SK-N-SH (cell line): ENCODE data around the gene ECE1. TPM values are rescaled to one million over a fixed set of nuclear protein-coding genes. Genes with fewer than 3 reads are reported as not detected.

Source experiments
- CTCF ChIA-PET: fragments of 300-600, 350-600 bp; formaldehyde crosslinking; extraction: SDS; loops from one replicate; lab custom pipeline; 2021; lab: Yijun Ruan, JAX
- POLR2A ChIA-PET: fragments of 350-600 bp; sonication (Branson Sonifier 250); formaldehyde crosslinking; extraction: SDS; loops from one replicate; lab custom pipeline; 2020; ENCODE audit warnings: antibody characterized with exemption, inconsistent platforms; lab: Yijun Ruan, JAX
- DNase-seq: peaks from one replicate; pipeline ENCODE4 v3.0.0; 2012
- H2AFZ ChIP-seq: fragments of 200-600 bp; sonication (generic); 2 replicates; pipeline ENCODE4 v1.8.1; 2016; ENCODE audit warnings: antibody characterized with exemption, mild to moderate bottlenecking, low read depth
- H3F3A ChIP-seq: fragments of 200-600 bp; sonication (generic); replicated peaks from 2 replicates; pipeline ENCODE3; 2016; ENCODE audit warnings: antibody characterized with exemption, mild to moderate bottlenecking; ENCODE audit not compliant: insufficient read depth
- H3K27ac ChIP-seq, 2 experiments: fragments of 200-500 bp in 1 of 2; fragments of 200-600 bp in 1 of 2; sonication (Bioruptor generic) in 1 of 2; sonication (generic), shearing (Covaris generic) in 1 of 2; 2 replicates each; pipeline versions ENCODE4 v1.5.1 to v1.6.1; 2014 to 2016; ENCODE audit warnings: low read depth in 2 of 2, inconsistent platforms in 1 of 2, low read length in 1 of 2, mild to moderate bottlenecking in 1 of 2, mixed read lengths in 1 of 2
- H3K27me3 ChIP-seq: fragments of 200-600 bp; sonication (generic), shearing (Covaris generic); 2 replicates; pipeline ENCODE4 v1.6.1; 2016; ENCODE audit warnings: mixed run types; ENCODE audit not compliant: insufficient read depth
- H3K36me3 ChIP-seq, 2 experiments: fragments of 200-500 bp in 1 of 2; fragments of 200-600 bp in 1 of 2; sonication (Bioruptor generic) in 1 of 2; sonication (generic) in 1 of 2; replicated peaks in 1 of 2; 2 replicates each; pipeline versions ENCODE3 to v1.5.1; 2014 to 2016; ENCODE audit warnings: low read length in 1 of 2, mild to moderate bottlenecking in 1 of 2; ENCODE audit not compliant: insufficient read depth in 2 of 2, control insufficient read depth in 1 of 2
- H3K4me1 ChIP-seq, 2 experiments: fragments of 200-500 bp in 1 of 2; fragments of 200-600 bp in 1 of 2; sonication (Bioruptor generic) in 1 of 2; sonication (generic), shearing (Covaris generic) in 1 of 2; 2 replicates each; pipeline versions ENCODE4 v1.5.1 to v1.6.1; 2014 to 2016; ENCODE audit warnings: low read depth in 1 of 2, low read length in 1 of 2, mixed run types in 1 of 2; ENCODE audit not compliant: insufficient read depth in 2 of 2, control insufficient read depth in 1 of 2
- H3K4me2 ChIP-seq: fragments of 200-600 bp; sonication (generic), shearing (Covaris generic); 2 replicates; pipeline ENCODE4 v1.6.1; 2017; ENCODE audit warnings: mixed run types
- H3K4me3 ChIP-seq, 2 experiments: fragments of 200-500 bp in 1 of 2; fragments of 200-600 bp in 1 of 2; sonication (Bioruptor generic) in 1 of 2; sonication (generic), shearing (Covaris generic) in 1 of 2; 2 replicates each; pipeline versions ENCODE4 v1.5.1 to v1.8.1; 2014 to 2016; ENCODE audit warnings: low read depth in 2 of 2, inconsistent platforms in 1 of 2, low read length in 1 of 2, mild to moderate bottlenecking in 1 of 2, mixed read lengths in 1 of 2, moderate library complexity in 1 of 2
- H3K79me2 ChIP-seq: fragments of 200-600 bp; sonication (generic); 2 replicates; pipeline ENCODE4 v1.8.1; 2017; ENCODE audit warnings: mild to moderate bottlenecking; ENCODE audit not compliant: insufficient read depth
- H3K9ac ChIP-seq: fragments of 200-600 bp; sonication (generic); 2 replicates; pipeline ENCODE4 v1.6.1; 2017; ENCODE audit warnings: mixed run types
- H3K9me2 ChIP-seq: fragments of 200-600 bp; sonication (generic); 2 replicates; pipeline ENCODE4 v1.6.1; 2017; ENCODE audit warnings: mixed run types
- H3K9me3 ChIP-seq: fragments of 200-600 bp; sonication (generic); 2 replicates; pipeline ENCODE4 v1.6.1; 2017; ENCODE audit warnings: mixed run types, mild to moderate bottlenecking, moderate library complexity
- H4K20me1 ChIP-seq: fragments of 200-600 bp; sonication (generic); 2 replicates; pipeline ENCODE4 v1.6.1; 2017; ENCODE audit warnings: mild to moderate bottlenecking, mixed run types; ENCODE audit not compliant: insufficient read depth
- EP300 ChIP-seq, 2 experiments: IDR thresholded peaks; 2 replicates each; pipeline versions ENCODE4 v1.4.0 to v1.6.1; 2012; ENCODE audit warnings: borderline replicate concordance in 1 of 2, low read depth in 1 of 2, low read length in 1 of 2
- FOSL2 ChIP-seq: IDR thresholded peaks from 2 replicates; pipeline ENCODE4 v1.4.0; 2012; ENCODE audit warnings: low read depth, mild to moderate bottlenecking, moderate library complexity, borderline replicate concordance
- GATA2 ChIP-seq: sonication (generic); formaldehyde crosslinking; IDR thresholded peaks from 2 replicates; pipeline ENCODE4 v1.5.0; 2020; ENCODE audit warnings: mild to moderate bottlenecking, missing genetic modification reagents
- IRF3 ChIP-seq: fragments of 150-350 bp; IDR thresholded peaks from 2 replicates; pipeline ENCODE4 v1.6.1; 2016; ENCODE audit warnings: mild to moderate bottlenecking, low read depth, low read length
- MAX ChIP-seq: IDR thresholded peaks from 2 replicates; pipeline ENCODE4 v1.4.0; 2012; ENCODE audit warnings: low read depth
- MXI1 ChIP-seq: IDR thresholded peaks from 2 replicates; pipeline ENCODE4 v1.6.1; 2012; ENCODE audit warnings: mild to moderate bottlenecking, low read depth, low read length, improper control_type of control experiment
- NFIC ChIP-seq: IDR thresholded peaks from 2 replicates; pipeline ENCODE4 v1.4.0; 2012; ENCODE audit warnings: borderline replicate concordance
- RCOR1 ChIP-seq: fragments of 150-350 bp; IDR thresholded peaks from 2 replicates; pipeline ENCODE4 v1.6.1; 2017; ENCODE audit warnings: antibody characterized with exemption, low read length
- SMC3 ChIP-seq: IDR thresholded peaks from 2 replicates; pipeline ENCODE4 v1.6.1; 2012; ENCODE audit warnings: low read depth, low read length, improper control_type of control experiment
- TAF1 ChIP-seq: IDR thresholded peaks from 2 replicates; pipeline ENCODE4 v1.6.1; 2012; ENCODE audit warnings: low read depth, mild to moderate bottlenecking, low read length, moderate library complexity, borderline replicate concordance
- USF1 ChIP-seq: IDR thresholded peaks from 2 replicates; pipeline ENCODE4 v1.4.0; 2012; ENCODE audit warnings: low read depth, borderline replicate concordance
- USF2 ChIP-seq: fragments of 150-350 bp; IDR thresholded peaks from 2 replicates; pipeline ENCODE4 v1.6.1; 2017; ENCODE audit warnings: antibody characterized with exemption, low read length, low read depth, borderline replicate concordance
- WGBS: methylation state at CpG from one replicate; pipeline ENCODE4 v1.1.6; 2017; ENCODE audit warnings: low lambda C conversion rate; 5-methylcytosine and 5-hydroxymethylcytosine counted together
- polyA plus RNA-seq, 3 experiments: library from polyadenylated mRNA; depleted of rRNA; stranded (reverse); fragments of >200 nt; gene quantifications; 2 replicates each; pipeline ENCODE4 v1.2.3, GENCODE V29; 2012

ECE1 gene
- polyA plus RNA-seq, 1 of the 3 experiments (the other 2 are of a cell fraction), result 96.6 TPM

- H3K79me2 ChIP-seq, result no peaks in the 10 kb centered on the region; the same call in 1 of the 2 replicates
- H3K9me2 ChIP-seq, result no peaks in the 10 kb centered on the region
- no peak for TF ChIP-seq GATA2
- TF ChIP-seq IRF3, result no peak
- TF ChIP-seq EP300 (IDR thresholded peaks at IDR 0.05; ENCODE audit: borderline replicate concordance in 1 of 2, low read depth in 1 of 2, low read length in 1 of 2), result no peak
- no peak for TF ChIP-seq SMC3
- no peak for TF ChIP-seq USF2
- TF ChIP-seq NFIC, result no peak
- no peak for TF ChIP-seq MAX
- no peak overlapping the region for H3K9ac ChIP-seq
- DNase-seq, result no peak
- no peaks in the 10 kb centered on the region for H3K27me3 ChIP-seq
- 89% methylated on average over 13 of the region's 17 CpGs for WGBS
- peaks cover 4% of the 10 kb centered on the region for H3F3A ChIP-seq
- H3K27ac ChIP-seq, result no peak overlapping the region
- H3K9me3 ChIP-seq, result no peaks in the 10 kb centered on the region
- no peaks in the 10 kb centered on the region for H4K20me1 ChIP-seq
- POLR2A ChIA-PET, result interaction anchor here (0.7 kb wide), 1 partner anchor 555 kb away, joined by 3 read pairs; no protein-coding TSS in a partner anchor
- no peak overlapping the region for H3K4me3 ChIP-seq
- CTCF ChIA-PET, result interaction anchor here (1.2 to 13.5 kb wide), 5 partner anchors 16 to 131 kb away, joined by 3 to 134 read pairs (median 6); no protein-coding TSS in a partner anchor
- no peaks in the 10 kb centered on the region for H3K4me1 ChIP-seq
- H3K36me3 ChIP-seq, result peaks cover 0 to 39% of the 10 kb centered on the region in 2 experiments
- H2AFZ ChIP-seq, result no peak overlapping the region
- H3K4me2 ChIP-seq, result no peak overlapping the region
Observed at GRCh38 chr1:21238141-21238800, 52.0 kb downstream of the ECE1 start.

- Histone ChIP-seq H3K36me3 (peaks cover 6 to 43% of the 10 kb centered on the region in 2 experiments), H2AFZ (no peak overlapping the region), H4K20me1 (no peaks in the 10 kb centered on the region), H3K9ac (no peak overlapping the region), H3K27ac (no peak overlapping the region), H3K4me3 (no peak overlapping the region), H3F3A (peaks cover 4% of the 10 kb centered on the region), H3K4me2 (no peak overlapping the region), H3K79me2 (no peaks in the 10 kb centered on the region), H3K9me2 (no peaks in the 10 kb centered on the region), H3K27me3 (no peaks in the 10 kb centered on the region), H3K4me1 (no peaks in the 10 kb centered on the region), H3K9me3 (no peaks in the 10 kb centered on the region)
- no peak for DNase-seq
- POLR2A ChIA-PET, result interaction anchor here (0.7 kb wide), 1 partner anchor 554 kb away, joined by 3 read pairs; no protein-coding TSS in a partner anchor
- TF ChIP-seq TAF1, result no peak
- TF ChIP-seq MXI1, result no peak
- TF ChIP-seq RCOR1, result no peak
- no peak for TF ChIP-seq FOSL2
- no peak for TF ChIP-seq USF1
- TF ChIP-seq EP300 (IDR thresholded peaks at IDR 0.05; ENCODE audit: borderline replicate concordance in 1 of 2, low read depth in 1 of 2, low read length in 1 of 2), result no peak
- TF ChIP-seq USF2, result no peak
- CTCF ChIA-PET, result interaction anchor here (1.2 to 13.5 kb wide), 6 partner anchors 17 to 132 kb away, joined by 3 to 134 read pairs (median 6); no protein-coding TSS in a partner anchor
- 86% methylated on average over 10 of the region's 12 CpGs for WGBS
Observed at GRCh38 chr1:21237446-21238088, 52.7 kb downstream of the ECE1 start.
